Endothelial cell of umbilical vein (primary cell): ENCODE results near the gene MPPE1.

ENCODE experiments used
- CTCF ChIP-seq, 2 donors: IDR thresholded peaks; 1 replicate in 1 of 2; 2 replicates in 1 of 2; pipeline ENCODE4 v1.5.1; 2011; ENCODE audit warnings: low read length in 2 of 2, mild to moderate bottlenecking in 2 of 2, moderate library complexity in 2 of 2, control low read depth in 1 of 2, inconsistent platforms in 1 of 2, low read depth in 1 of 2; ENCODE audit not compliant: insufficient read depth in 1 of 2; ENCODE audit errors: extremely low read depth in 1 of 2
- EZH2 ChIP-seq: IDR thresholded peaks from 2 replicates; pipeline ENCODE4 v1.6.1; 2012; ENCODE audit warnings: borderline replicate concordance, low read depth, mild to moderate bottlenecking, moderate library complexity, low read length, inconsistent platforms; ENCODE audit not compliant: severe bottlenecking
- FOS ChIP-seq: IDR thresholded peaks from 2 replicates; pipeline ENCODE4 v1.6.1; 2011; ENCODE audit warnings: mild to moderate bottlenecking, low read length, moderate library complexity, borderline replicate concordance; ENCODE audit not compliant: insufficient read depth
- GATA2 ChIP-seq: IDR thresholded peaks from 2 replicates; pipeline ENCODE4 v1.7.0; 2011; ENCODE audit warnings: low read depth, mild to moderate bottlenecking, moderate library complexity, mixed read lengths, low read length; ENCODE audit not compliant: insufficient read length, insufficient read depth
- JUN ChIP-seq: IDR thresholded peaks from 2 replicates; pipeline ENCODE4 v1.6.1; 2011; ENCODE audit warnings: borderline replicate concordance, low read depth; ENCODE audit not compliant: insufficient read length, insufficient read depth
- MAX ChIP-seq: IDR thresholded peaks from 2 replicates; pipeline ENCODE4 v1.6.1; 2011; ENCODE audit not compliant: insufficient read depth, insufficient read length
- MYC ChIP-seq: IDR thresholded peaks from one replicate; pipeline ENCODE4 v1.6.1; 2011; ENCODE audit warnings: mild to moderate bottlenecking, low read depth, low read length
- POLR2A ChIP-seq: IDR thresholded peaks from 2 replicates; pipeline ENCODE4 v1.6.1; 2012; ENCODE audit warnings: low read depth, mild to moderate bottlenecking, control low read depth, low read length
- POLR2AphosphoS5 ChIP-seq: IDR thresholded peaks from 2 replicates; pipeline ENCODE4 v1.6.1; 2012; ENCODE audit warnings: low read depth, mild to moderate bottlenecking, control low read depth, low read length, moderate library complexity; ENCODE audit not compliant: insufficient read depth

- TF ChIP-seq CTCF (IDR thresholded peaks at IDR 0.05; ENCODE audit: extremely low read depth in 1 of 2, insufficient read depth in 1 of 2, low read depth in 1 of 2, low read length in 2 of 2) (no peak), MYC (no peak), EZH2 (no peak), POLR2A (no peak), POLR2AphosphoS5 (no peak), FOS (no peak), MAX (no peak), GATA2 (no peak), JUN (no peak)
Measured at GRCh38 chr18:11925800-11926481, 17.8 kb upstream of the MPPE1 start.
